HCT116 (cell line): ENCODE measurements around the gene MYL4. TPM values are rescaled to one million over a fixed set of nuclear protein-coding genes. Genes with fewer than 3 reads are reported as not detected.

Experiments used
- ATAC-seq: fragments of 200-7000 bp; cut with Tn5 transposase; 2 replicates; pipeline ENCODE4 v1.9.1; 2020; ENCODE audit warnings: mild to moderate bottlenecking, moderate library complexity
- BruUV-seq: library from RNA; stranded (reverse); fragments of 400-500 nt; replicated peaks from 2 replicates; lab custom pipeline; 2021; lab: Mats Ljungman, UMichigan
- CTCF ChIA-PET: fragments of 300-600 bp; sonication (Branson Sonifier 250); formaldehyde crosslinking; loops from one replicate; lab custom pipeline; 2021; ENCODE audit warnings: antibody characterized with exemption; lab: Charles Lee
- POLR2A ChIA-PET: fragments of 300-600, 350-600 bp; sonication (Branson Sonifier 250); formaldehyde crosslinking; loops from one replicate; lab custom pipeline; 2021; ENCODE audit warnings: antibody characterized with exemption; lab: Charles Lee
- RAD21 ChIA-PET, 2 experiments: fragments of 300-600 bp; sonication (Branson Sonifier 250); formaldehyde crosslinking; loops; one replicate each; lab custom pipeline; 2023; ENCODE audit warnings: low total read pairs in 2 of 2; ENCODE audit not compliant: uncharacterized antibody in 2 of 2, unreplicated experiment in 2 of 2, low non-redundant PET in 1 of 2; lab: Charles Lee
- DNase-seq: peaks from one replicate; pipeline ENCODE4 v3.0.0-alpha.2; 2010; ENCODE audit warnings: low read depth, low spot score
- H2AFZ ChIP-seq: fragments of 200-600 bp; shearing (Covaris generic), sonication (generic); 2 replicates; pipeline ENCODE4 v1.6.1; 2017; ENCODE audit warnings: low read depth, mixed run types, mixed read lengths, antibody characterized with exemption, low read length; ENCODE audit not compliant: poor library complexity, severe bottlenecking
- H3K27ac ChIP-seq: 2 replicates; pipeline ENCODE4 v1.5.1; 2012; ENCODE audit warnings: low read depth, low read length
- H3K27me3 ChIP-seq: fragments of 200-600 bp; sonication (generic); 2 replicates; pipeline ENCODE4 v1.6.1; 2016; ENCODE audit warnings: mixed run types, low read length, mixed read lengths; ENCODE audit not compliant: insufficient read depth
- H3K36me3 ChIP-seq, 2 experiments: fragments of 200-500 bp in 1 of 2; fragments of 200-600 bp in 1 of 2; sonication (Bioruptor generic) in 1 of 2; sonication (generic) in 1 of 2; 2 replicates each; pipeline versions ENCODE4 v1.5.1 to v1.6.1; 2014 to 2016; ENCODE audit warnings: low read length in 2 of 2, inconsistent platforms in 1 of 2, mixed read lengths in 1 of 2, mixed run types in 1 of 2; ENCODE audit not compliant: insufficient read depth in 2 of 2, control insufficient read depth in 1 of 2
- H3K4me1 ChIP-seq, 2 experiments: fragments of 200-600 bp in 1 of 2; sonication (generic) in 1 of 2; 2 replicates each; pipeline versions ENCODE4 v1.5.1 to v1.6.1; 2012 to 2017; ENCODE audit warnings: low read length in 2 of 2, inconsistent platforms in 1 of 2, mild to moderate bottlenecking in 1 of 2, mixed read lengths in 1 of 2, mixed run types in 1 of 2, moderate library complexity in 1 of 2; ENCODE audit not compliant: insufficient read depth in 2 of 2, control insufficient read depth in 1 of 2
- H3K4me2 ChIP-seq: fragments of 200-600 bp; sonication (generic); 2 replicates; pipeline ENCODE4 v1.6.1; 2017; ENCODE audit warnings: mixed run types, low read length, mixed read lengths
- H3K4me3 ChIP-seq, 2 experiments: fragments of 200-600 bp in 1 of 2; sonication (generic) in 1 of 2; replicated peaks in 1 of 2; 2 replicates each; pipeline ENCODE4 v1.5.1; 2011 to 2016; ENCODE audit warnings: low read length in 2 of 2, control low read depth in 1 of 2, low read depth in 1 of 2, mild to moderate bottlenecking in 1 of 2, mixed read lengths in 1 of 2, mixed run types in 1 of 2
- H3K79me2 ChIP-seq: fragments of 200-600 bp; sonication (generic); 2 replicates; pipeline ENCODE4 v1.6.1; 2017; ENCODE audit warnings: mild to moderate bottlenecking, mixed run types, low read length, moderate library complexity, mixed read lengths; ENCODE audit not compliant: insufficient read depth
- H3K9ac ChIP-seq: fragments of 200-600 bp; sonication (generic); 2 replicates; pipeline ENCODE4 v1.6.1; 2016; ENCODE audit warnings: low read length, mixed read lengths
- H3K9me2 ChIP-seq: fragments of 200-600 bp; sonication (generic), shearing (Covaris generic); 2 replicates; pipeline ENCODE4 v1.6.1; 2017; ENCODE audit warnings: mixed run types, mild to moderate bottlenecking, moderate library complexity; ENCODE audit not compliant: insufficient read depth
- H3K9me3 ChIP-seq, 2 experiments: fragments of 200-500 bp in 1 of 2; fragments of 200-600 bp in 1 of 2; sonication (Bioruptor generic) in 1 of 2; sonication (generic) in 1 of 2; 2 replicates each; pipeline ENCODE4 v1.6.1; 2014 to 2017; ENCODE audit warnings: low read length in 2 of 2, mixed read lengths in 2 of 2, inconsistent platforms in 1 of 2, low read depth in 1 of 2, mild to moderate bottlenecking in 1 of 2, mixed run types in 1 of 2, moderate library complexity in 1 of 2; ENCODE audit not compliant: control insufficient read depth in 1 of 2, insufficient read depth in 1 of 2
- H4K20me1 ChIP-seq: fragments of 200-600 bp; sonication (generic), shearing (Covaris generic); 2 replicates; pipeline ENCODE4 v1.6.1; 2017; ENCODE audit warnings: mixed run types, mild to moderate bottlenecking, moderate library complexity; ENCODE audit not compliant: insufficient read depth
- CEBPB ChIP-seq: IDR thresholded peaks from 2 replicates; pipeline ENCODE4 v1.6.1; 2012; ENCODE audit warnings: low read depth
- CTCF ChIP-seq, 3 experiments: fragments of 200-600 bp in 1 of 3; sonication (generic) in 1 of 3; IDR thresholded peaks in 2 of 3; conservative IDR thresholded peaks in 1 of 3; 2 replicates each; pipeline ENCODE4 v1.5.1; 2012 to 2017; ENCODE audit warnings: low read depth in 2 of 3, low read length in 2 of 3, antibody characterized with exemption in 1 of 3, borderline replicate concordance in 1 of 3, control low read depth in 1 of 3, mild to moderate bottlenecking in 1 of 3, mixed read lengths in 1 of 3, mixed run types in 1 of 3, moderate library complexity in 1 of 3; ENCODE audit not compliant: insufficient read depth in 1 of 3
- ELF1 ChIP-seq: IDR thresholded peaks from 2 replicates; pipeline ENCODE4 v1.6.1; 2012; ENCODE audit warnings: low read depth, borderline replicate concordance
- EZH2phosphoT487 ChIP-seq: fragments of 200-600 bp; IDR thresholded peaks from 2 replicates; pipeline ENCODE4 v1.6.1; 2018; ENCODE audit warnings: antibody characterized with exemption, borderline replicate concordance
- FOSL1 ChIP-seq: IDR thresholded peaks from 2 replicates; pipeline ENCODE4 v1.6.1; 2012; ENCODE audit warnings: low read depth
- POLR2A ChIP-seq: IDR thresholded peaks from 2 replicates; pipeline ENCODE4 v1.7.0; 2011; ENCODE audit warnings: borderline replicate concordance; ENCODE audit not compliant: insufficient read depth, insufficient read length; ENCODE audit errors: extremely low read depth
- POLR2AphosphoS5 ChIP-seq: IDR thresholded peaks from 2 replicates; pipeline ENCODE4 v1.6.1; 2011; ENCODE audit warnings: mild to moderate bottlenecking, low read depth, low read length, moderate library complexity
- RAD21 ChIP-seq: IDR thresholded peaks from 2 replicates; pipeline ENCODE4 v1.6.1; 2012; ENCODE audit warnings: low read depth, mild to moderate bottlenecking
- REST ChIP-seq: IDR thresholded peaks from 2 replicates; pipeline ENCODE4 v1.6.1; 2012; ENCODE audit warnings: low read depth
- SP1 ChIP-seq: IDR thresholded peaks from 2 replicates; pipeline ENCODE4 v1.6.1; 2012; ENCODE audit warnings: low read depth
- SRF ChIP-seq: IDR thresholded peaks from 2 replicates; pipeline ENCODE4 v1.6.1; 2012; ENCODE audit warnings: low read depth
- YY1 ChIP-seq: IDR thresholded peaks from 2 replicates; pipeline ENCODE4 v1.6.1; 2011; ENCODE audit warnings: low read length, low read depth, moderate library complexity, mild to moderate bottlenecking; ENCODE audit not compliant: insufficient replicate concordance; ENCODE audit errors: extremely low read depth
- ZBTB33 ChIP-seq: IDR thresholded peaks from 2 replicates; pipeline ENCODE4 v1.6.1; 2011; ENCODE audit warnings: mild to moderate bottlenecking, low read length, moderate library complexity; ENCODE audit not compliant: insufficient replicate concordance; ENCODE audit errors: extremely low read depth
- ZNF274 ChIP-seq: fragments of 200-500 bp; sonication (Bioruptor generic); IDR thresholded peaks from 2 replicates; pipeline ENCODE4 v1.6.1; 2014; ENCODE audit warnings: mild to moderate bottlenecking, low read depth, low read length, inconsistent platforms
- intact Hi-C: fragments of 100-400 bp; cut with micrococcal nuclease; formaldehyde crosslinking; loops from 2 replicates; pipeline ENCODE4 v1.10.0; 2022
- total RNA-seq: library from RNA; stranded (reverse); gene quantifications from one replicate; pipeline ENCODE4 v1.2.1, GENCODE V29; 2021; ENCODE audit not compliant: unreplicated experiment

Gene MYL4
- total RNA-seq, 1 experiment from 2014 or later: 0.32 TPM

GRCh38 chr17:47184681-47185080, 24.5 kb upstream of the MYL4 start:
- no peak for DNase-seq
- Histone ChIP-seq H3K36me3 (peaks cover 4 to 7% of the 10 kb centered on the region in 2 experiments; a peak in 3 of 4 replicates), H3K9me2 (no peaks in the 10 kb centered on the region), H2AFZ (no peak overlapping the region), H3K9me3 (no peaks in the 10 kb centered on the region), H3K4me3 (no peak overlapping the region), H3K4me2 (no peak overlapping the region), H3K27me3 (no peaks in the 10 kb centered on the region), H3K27ac (no peak overlapping the region), H3K9ac (no peak overlapping the region), H3K79me2 (peaks cover 94% of the 10 kb centered on the region), H3K4me1 (peaks cover 5 to 10% of the 10 kb centered on the region in 2 experiments; a peak in 3 of 4 replicates), H4K20me1 (peaks cover 21% of the 10 kb centered on the region; the same call in 1 of the 2 replicates)
- TF ChIP-seq FOSL1 (no peak), ZBTB33 (no peak), ELF1 (no peak), CTCF (IDR thresholded peaks at IDR 0.05 in 2 of 3, conservative IDR thresholded peaks at IDR 0.05 in 1 of 3; ENCODE audit: borderline replicate concordance in 1 of 3, insufficient read depth in 1 of 3, low read depth in 2 of 3, low read length in 2 of 3) (no peak), SRF (no peak), EZH2phosphoT487 (no peak), YY1 (no peak), RAD21 (no peak), REST (no peak), POLR2AphosphoS5 (no peak), POLR2A (no peak), SP1 (no peak), ZNF274 (no peak), CEBPB (no peak)
- intact Hi-C loops: no loop called here
- ATAC-seq: no peak
- ChIA-PET POLR2A (interaction anchor here (0.6 kb wide), 1 partner anchor 10 kb away, joined by 6 read pairs; no protein-coding TSS in a partner anchor), RAD21 (no interaction called here), CTCF (no interaction called here)
- BruUV-seq: no TSS peak
